GM21423 (cell line): Measurements from ENCODE around the gene SOCS3.
"Not testable (repeated sequence)": the region's sequence is repeated elsewhere in the genome, so short reads cannot be mapped to it uniquely, and the experiment has no call there.

Experiments used
- ATAC-seq: cut with Tn5 transposase; IDR thresholded peaks from one replicate; pipeline ENCODE4 v1.9.1; 2021; ENCODE audit warnings: mild to moderate bottlenecking, moderate library complexity; ENCODE audit not compliant: unreplicated experiment

SOCS3 gene

DNA sequence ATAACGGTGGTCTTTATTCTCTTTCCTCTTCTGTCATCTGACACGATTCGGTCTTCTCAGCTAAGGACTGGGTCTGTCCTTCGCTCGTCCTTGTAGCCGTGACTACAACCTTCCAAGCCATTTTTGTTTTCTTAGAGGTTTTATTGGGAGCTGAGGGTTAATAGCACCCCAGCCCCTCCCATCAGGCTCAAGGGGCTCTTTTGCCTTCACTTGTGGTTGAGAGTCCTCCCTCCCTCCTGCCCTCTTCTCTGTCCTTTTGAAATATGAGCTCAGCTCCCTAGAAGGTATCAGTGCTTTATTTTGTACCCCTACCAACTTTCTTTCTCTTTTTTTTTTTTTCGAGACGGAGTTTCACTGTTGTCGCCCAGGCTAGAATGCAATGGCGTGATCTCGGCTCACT lies 24.7 kb downstream of the SOCS3 start:
- ATAC-seq, result no peak

DNA sequence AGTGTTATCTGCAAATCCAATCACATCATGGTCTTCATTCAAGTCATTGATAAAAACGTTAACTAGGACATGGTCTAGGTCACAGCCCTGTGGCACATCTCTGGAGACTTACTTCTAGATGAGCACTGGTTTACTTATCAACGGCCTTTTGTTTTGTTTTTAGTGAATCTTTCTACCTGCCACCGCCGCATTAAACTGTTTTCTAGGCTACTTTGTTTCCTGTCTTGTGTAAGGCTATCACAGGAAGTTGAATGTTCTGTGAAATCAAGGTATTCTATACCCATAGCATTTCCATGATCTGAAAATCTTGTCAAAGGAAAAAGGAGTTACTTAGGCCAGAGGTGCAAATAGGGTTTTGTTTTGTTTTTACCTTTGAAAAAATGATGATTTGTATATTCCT lies 26.9 kb downstream of the SOCS3 start:
- no peak for ATAC-seq

DNA sequence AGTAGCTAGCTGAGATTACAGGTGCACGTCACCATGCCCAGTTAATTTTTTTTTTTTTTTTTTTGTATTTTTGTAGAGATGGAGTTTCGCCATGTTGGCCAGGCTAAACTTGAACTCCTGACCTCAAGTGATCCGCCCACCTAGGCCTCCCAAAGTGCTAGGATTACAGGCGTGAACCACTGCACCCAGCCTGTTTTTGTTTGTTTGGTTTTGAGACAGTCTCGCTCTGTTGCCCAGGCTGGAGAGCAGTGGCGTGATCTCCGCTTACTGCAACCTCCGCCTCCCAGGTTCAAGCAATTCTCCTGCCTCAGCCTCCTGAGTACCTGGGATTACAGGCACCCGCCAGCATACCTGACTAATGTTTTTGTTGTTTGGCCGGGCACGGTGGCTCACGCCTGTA lies 28.5 kb downstream of the SOCS3 start:
- ATAC-seq, result not testable (repeated sequence)

DNA sequence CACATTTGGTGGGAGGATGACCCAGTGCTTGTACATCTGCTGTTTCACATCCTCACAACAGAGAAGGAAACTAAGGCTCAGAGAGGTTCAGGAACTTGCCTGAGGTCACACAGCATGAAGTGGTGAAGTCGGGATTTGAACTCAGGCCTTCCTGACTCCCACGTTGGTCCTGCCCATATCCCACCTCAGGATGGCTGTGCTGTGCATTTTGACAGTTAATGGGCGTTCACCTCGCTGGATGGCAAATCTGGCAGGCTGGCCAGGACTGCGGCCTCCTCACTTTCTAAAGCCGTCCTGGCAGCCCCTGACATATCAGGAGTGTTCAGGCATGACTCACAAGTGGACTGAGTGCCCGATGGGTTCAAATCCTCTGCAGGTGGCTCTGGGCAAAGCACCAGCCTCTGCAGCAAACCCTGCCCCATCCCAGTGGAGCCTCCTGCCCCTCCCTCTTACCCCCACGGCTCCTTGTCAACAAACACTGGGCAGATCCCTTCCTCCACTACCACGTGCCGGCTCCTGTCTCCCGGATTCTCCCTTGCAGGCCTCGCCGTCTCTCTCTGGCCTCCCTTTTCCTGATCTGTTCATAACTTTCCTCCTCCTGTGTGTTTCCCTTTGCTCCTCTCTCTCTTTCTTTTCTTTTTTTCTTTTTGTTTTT lies 29.2 kb downstream of the SOCS3 start:
- ATAC-seq, result no peak

DNA sequence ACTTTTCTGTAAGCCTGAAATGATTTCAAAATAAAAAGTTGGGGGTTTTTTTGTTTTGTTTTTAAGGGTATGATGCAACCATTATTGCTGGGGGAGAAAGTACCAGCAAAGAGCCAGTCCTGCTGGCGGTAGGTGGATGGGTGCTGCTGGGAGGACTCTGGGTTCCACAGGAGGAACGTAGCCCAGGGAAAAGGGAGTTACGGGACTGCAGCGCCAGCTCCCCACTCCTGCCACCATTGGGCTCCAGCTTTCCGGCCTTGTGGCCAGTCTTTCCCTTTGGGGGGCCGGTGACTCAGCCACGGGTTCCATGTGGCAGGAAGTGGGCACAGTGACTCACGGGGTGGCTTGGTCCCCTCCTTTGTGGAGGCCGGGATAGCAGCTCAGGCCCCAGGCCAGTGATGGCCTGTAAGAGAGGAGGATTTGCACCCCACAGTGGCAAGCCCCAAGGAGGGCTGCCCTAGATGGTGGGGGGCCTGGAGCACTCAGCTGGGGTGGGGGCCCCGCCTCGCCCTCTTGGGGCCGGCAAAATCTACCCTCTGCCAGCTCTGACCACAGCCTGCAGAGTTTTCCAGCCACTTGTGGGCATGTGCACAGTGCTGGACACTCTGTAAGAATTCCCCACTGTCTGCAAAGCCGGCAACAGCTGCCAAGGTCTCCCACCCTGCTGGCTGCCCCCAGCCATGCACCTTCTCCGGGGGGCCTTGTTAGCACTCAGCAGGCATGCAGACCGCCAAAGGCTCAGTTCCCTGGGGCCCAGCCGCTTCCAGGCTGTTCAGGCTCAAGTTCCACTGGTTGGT lies 30.4 kb downstream of the SOCS3 start:
- no peak for ATAC-seq

DNA sequence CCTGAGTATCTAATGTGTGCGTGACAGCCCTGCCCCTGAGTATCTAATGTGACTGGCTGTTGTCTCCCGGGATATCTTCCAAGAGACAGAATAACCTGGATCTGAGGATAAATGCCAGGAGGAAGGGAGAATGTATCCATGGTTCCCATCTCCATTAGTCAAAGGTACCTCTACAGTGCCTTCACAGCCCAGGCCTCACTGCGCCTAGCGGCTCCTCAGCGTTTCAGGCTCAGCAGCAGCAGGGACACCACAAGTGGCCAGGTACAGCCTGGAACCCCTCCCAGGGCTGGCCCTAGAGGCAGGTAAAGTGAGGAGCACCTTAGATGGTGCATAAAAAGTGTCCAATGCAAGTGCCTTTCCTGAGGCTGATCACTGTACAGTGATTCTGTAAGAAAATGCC lies 32.0 kb downstream of the SOCS3 start:
- ATAC-seq, result no peak

DNA sequence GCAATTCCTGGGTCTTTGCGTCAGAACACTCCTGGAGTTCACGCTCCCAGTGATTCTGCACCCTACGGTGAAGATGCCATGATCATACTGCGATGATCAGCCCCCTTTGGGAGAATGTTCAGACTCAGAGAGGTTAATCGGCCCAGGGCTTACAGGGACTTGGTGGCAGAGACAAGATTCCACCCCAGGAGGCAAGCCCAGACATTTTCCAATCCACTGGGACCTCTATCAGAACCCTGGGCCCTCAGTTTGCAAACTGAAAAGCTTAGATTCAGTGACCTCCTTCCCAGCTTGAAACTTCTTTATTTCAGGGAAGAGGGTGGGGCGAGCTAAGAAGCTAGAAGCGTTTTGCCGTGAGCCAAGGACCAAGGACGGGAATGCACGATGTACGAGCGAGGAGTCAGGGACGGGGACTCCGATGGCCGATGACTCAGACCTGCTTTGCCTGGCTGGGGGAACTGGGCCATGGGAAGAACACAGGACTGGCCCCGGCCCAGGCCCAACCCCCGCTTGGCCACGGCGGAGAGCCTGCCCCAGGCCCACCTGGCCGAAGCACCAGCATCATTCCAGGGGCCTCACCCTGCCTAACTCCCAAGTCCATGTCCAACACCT lies 34.7 kb downstream of the SOCS3 start:
- no peak for ATAC-seq

DNA sequence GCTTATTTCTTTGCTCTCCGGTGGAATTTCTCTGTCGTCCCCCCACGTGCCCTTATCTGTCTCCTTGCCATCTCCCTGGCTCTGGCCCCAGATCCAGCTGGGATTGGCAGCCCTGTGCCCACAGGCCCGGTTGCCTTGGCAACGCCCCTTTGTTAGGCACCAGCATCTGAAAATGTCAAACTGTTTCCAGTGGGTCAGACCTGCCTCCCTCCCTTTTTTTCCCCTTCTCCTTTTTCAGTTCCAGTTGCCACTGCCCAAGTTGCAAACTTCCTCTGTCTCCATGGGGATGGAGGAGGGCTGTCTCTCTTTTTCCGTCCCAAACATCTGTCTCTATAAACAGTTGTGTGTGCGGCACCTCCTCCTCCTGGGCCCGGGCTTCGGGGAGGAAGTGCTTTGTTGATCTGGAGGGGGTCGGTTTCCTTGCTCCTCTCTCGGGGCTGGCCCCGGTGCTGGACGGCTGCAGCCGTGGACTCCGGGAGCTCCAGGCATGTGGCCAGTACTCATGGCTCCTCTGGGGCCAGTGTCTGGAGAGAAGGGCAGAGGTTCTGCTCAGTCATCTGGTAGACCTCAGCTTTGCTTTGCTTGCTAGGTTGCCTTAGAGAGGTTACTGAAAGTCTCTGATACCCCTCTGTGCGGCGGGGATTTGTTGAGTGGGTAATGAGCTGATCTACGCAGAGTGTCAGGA lies 35.3 kb downstream of the SOCS3 start:
- no peak for ATAC-seq

DNA sequence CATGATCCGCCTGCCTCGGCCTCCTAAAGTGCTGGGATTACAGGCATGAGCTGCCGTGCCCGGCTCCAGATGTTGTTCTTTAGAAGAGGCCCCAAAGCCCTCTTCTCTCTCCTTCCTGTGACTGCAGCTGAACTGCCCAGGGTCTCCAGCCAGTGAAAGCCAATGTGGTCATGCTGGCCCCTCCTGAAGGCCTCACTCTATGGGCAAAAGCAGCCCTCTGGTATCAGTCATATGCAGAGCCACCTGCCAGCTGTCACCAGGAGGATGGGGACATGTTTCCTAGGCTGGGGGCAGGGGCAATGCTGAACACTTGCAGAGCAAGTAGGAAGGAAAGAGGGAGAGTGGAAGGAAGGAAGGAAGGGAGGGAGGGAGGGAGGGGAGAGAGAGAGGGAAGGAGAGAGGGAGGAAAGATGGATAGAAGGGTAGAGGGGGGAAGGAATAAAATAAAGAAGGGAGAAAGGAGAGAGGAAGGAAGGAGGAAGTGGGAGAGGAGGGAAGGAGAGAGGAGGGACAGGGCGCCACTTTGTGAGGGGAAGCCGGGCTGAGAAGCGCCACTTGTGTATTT lies 36.0 kb downstream of the SOCS3 start:
- no peak for ATAC-seq

DNA sequence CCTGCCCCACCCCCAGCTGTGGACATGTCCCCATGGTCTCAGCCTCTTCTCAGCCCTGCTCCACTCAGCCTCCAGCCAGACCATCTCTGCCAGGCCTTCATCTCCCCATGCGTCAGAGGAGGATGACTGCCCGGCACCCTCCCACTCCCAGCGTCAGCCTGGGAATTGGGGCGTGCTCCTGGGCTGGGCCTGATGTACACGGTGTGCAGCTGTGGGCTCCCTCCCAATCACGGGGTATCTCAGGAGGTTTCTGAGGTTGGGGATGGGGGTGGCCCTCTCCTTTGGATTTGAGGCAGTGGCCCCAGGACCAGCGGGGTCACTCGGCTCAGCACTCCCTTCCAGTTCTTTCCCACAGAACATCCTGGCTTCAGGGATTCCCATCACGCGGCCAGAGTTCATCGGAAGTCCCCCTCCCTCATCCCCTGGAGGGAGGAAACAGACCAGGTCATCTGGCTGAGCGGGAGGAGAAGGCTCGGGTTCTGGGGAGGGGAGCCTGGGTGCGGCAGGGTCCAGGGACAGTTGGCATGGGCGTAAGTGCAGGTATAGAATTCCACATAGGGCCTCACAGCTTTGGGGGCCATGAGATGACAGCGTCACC lies 36.9 kb downstream of the SOCS3 start:
- ATAC-seq, result no peak

DNA sequence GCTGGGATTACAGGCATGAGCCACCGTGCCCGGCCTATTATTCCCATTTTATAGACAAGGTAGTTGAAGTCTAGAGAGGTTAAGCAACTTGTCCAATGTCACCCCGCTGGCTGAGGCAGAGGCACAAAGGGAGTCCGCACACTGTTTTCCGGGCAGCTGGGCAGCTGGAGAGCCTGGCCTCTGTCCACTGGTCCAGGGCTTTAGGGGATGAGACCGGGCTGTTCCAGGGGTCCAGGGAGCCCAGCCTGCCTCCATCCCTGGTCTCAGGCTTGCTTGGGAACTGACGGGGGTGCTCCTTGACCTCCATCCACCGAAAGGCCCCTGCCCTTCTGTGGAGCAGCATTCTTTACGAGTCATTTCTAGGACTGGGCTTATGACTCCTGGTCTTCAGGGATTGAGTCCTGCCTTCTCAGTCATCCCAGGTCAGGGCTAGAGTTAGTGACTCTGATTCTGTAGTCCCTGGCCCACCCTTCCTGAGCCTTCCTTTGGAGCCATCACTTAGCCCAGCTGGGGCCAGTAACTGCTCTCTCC lies 37.5 kb downstream of the SOCS3 start:
- ATAC-seq, result no peak

DNA sequence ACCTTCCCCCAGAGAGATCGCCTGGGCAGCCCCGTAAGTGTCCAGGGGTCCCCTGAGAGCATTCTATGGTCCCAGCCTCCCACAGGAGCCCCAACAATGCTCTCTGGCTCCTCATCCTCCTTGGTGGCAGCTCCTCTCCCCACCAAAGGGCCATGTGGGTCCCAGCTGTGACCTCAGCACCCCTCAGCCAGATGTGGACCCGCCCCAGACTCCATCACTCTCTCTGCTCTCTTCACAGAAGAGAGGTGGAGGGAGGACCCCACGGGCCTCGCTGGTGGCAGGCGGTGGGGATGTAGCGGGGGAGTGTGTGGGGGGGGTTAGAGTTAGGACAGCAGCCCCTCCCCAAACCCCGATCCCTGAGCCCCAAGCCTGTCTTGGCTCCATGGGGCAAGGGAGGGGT lies 41.0 kb downstream of the SOCS3 start:
- ATAC-seq, result no peak

DNA sequence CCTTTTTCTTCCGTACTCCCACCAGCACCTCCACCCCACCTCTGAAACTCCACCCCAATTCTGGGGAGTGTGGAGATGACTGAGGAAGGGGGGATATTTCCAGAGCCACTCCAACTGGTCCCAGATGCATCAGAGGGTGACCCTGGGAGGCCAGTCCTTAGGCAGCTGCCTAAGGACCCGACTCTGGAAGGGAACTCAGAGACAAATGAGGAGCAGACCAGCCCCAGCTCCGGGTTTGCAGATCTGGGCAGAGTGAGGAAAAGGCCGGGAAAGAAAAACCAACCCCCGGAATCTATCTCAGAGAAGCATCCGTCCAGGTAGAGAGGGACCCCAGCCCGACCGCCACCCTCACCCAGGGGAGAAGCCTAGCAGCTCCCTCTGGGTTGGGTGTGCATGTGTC lies 41.5 kb downstream of the SOCS3 start:
- no peak for ATAC-seq

DNA sequence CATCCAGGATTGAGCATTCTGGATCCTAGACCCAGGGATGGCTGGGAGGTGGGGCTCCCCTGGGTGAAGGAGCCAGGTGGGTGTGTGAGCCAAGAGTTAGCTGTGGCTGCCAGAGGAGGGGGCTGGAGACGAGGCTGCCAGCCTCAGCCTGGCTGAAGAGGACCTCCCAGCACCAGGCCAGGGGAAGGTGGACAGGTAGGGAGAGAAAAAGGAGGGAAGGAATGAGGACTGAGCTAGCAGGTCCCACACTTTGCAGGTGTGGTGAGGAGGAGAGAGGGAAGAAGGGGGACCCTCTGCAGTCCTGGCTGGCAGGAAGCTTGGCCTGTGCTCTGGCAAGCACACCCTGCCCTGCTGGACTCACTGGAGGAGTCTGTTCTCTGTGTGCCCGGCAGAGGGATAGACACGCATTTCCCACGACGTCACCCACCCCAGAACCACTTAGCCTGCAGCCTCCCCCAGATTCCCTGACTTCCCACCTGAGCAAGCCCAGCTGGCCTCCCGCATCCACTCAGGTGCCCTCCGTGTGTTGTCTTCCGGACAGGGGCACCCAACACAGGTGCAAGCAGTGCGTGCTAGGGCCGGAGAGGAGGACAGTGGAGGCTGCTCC lies 42.0 kb downstream of the SOCS3 start:
- ATAC-seq, result no peak

DNA sequence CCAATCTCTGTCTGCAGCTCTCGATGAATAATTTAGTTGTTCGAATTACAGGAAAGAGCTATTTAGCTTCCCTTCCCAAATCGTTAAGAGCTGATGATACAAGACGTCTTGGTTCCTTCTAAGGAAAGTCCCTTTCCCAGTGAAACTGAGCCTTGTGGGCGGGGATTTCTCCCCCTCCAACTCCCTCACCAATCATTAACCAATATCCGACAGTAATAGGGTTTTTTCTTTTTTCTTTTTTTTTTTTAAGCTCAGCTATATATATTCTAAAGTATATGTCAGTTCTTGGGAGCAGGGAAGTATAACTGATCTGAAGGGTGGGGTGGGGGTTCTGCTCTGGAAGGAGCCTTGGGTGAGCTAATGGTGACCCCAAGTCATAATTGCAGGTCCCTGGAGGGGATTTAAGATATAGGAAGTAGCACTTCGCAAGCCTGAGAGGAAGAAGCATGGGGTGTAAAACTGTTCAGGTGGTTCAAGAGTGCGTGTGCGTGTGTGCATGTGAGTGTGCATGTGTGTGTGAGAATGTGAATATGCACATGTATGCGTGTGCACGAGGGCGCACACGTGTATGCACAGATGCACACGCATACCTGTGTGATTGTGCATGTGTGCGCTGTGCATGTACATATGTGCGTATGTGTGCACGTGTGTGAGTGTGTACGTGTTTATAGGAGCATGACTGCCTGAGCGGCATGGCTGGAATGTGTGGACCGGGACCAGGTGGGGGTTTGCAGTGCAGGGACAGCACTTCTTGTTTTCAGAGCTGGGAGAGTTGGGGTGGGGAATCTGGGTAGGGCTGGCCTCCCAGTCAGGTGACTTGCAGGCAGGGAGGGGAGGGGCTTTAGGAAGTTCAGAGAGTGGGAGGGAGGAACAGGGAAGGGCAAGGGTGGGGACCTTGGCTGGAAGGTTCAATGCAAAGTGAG lies 42.7 kb downstream of the SOCS3 start:
- ATAC-seq, result no peak

DNA sequence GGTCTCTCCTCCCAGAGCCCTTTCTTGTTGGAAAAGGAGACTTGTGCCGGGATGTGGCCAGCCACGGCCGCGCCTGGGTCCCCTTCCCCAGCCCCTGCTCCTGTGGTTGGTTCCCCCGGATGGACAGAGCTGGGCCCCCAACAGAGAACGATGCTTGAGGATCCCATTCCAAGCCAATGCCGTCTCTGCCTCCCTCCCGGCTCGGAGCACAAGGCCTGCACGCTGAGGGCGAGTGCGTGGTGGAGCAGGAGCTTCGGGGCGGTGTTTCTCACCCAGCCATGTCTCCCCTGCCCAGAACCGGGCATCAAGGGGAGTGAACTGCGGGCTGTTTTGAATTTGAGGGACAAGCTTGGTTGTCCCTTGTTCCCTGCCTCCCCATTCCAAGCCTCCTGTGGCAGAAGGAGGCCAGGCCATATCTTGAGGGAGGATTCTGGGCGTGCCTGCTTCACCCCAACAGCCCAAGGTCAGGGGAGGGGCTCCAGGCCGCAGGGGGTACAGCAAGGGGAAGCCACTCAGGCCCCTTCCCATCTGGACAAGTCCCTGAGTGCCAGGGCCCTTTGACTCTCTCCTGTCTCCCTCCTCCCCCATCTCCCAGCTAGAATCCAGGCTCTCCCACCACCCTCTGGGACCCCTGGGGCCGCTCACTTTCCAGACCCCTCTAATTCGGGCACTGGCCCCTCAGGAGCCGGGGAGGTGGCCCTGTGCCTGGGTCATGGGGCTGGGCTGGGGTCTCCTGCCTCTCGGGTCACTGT lies 43.6 kb downstream of the SOCS3 start:
- ATAC-seq, result no peak

DNA sequence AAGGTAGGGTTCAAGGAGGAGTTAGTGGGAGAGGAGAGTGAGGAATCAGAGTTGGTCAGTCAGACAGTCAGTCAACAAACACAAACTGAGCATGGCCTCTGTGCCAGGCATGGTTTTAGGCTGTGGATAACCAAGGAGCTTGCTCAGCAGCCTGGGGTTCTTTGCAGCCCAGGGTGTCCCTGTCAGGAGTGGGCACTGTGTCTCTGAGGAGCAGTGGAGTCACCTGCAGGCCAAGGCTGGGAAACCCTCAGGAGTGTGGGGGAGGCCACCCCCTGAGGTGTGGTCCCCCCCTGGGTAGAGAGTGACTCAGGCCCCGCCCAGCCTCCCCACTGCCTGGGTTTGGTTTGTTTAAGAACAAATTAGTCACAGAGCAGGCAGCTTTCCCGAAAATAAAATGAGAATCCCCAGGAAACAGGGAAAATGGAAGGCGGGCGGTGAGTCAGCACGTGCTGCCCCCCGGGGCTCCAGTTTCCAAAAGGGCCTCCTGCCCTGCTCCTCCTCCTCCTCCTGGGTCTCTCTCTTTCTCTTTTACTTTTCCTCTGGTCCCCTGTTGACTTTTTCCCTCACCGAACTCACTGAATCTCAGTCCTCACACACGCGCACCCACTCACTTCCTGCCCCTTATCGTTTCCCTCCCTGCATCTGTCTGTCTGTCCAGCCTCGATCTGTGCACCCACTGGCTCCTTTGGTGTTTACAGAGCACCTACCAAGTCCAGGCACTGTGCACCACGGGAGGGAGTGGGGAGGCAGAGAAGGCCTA lies 44.3 kb downstream of the SOCS3 start:
- no peak for ATAC-seq
